ENCODE results near the gene HERC3. TPM values are rescaled to one million over a fixed set of nuclear protein-coding genes. Genes with fewer than 3 reads are reported as not detected.

HERC3 gene
- total and polyA plus RNA-seq, 10 of the 15 experiments (the other 5 are each of a cell fraction or from before 2014, with no cell fraction given) = 0.52 to 18.2 (median 2.8) TPM

DNA sequence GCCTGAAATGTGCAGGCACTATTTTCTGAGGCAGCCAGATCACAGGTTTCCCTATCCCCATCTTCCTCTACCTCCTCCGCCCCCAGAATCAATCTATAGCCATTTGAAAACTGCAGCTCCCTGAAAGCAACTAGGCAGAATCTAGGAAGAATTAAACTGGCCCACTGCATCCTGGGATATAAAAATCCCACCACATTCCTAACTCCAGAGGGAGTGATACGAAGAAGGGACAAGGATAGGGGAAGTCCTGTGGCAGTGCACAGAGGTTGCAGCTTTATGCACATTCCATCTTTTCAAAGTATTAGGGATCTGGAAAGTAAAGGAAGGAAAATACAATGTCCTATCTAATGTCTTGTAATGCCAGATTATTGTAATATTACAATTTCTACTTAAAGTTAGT, 18.3 kb upstream of the HERC3 start:
- Histone ChIP-seq H3K79me2 (ENCODE audit: control insufficient read depth, insufficient read depth, low read length) (no peaks in the 10 kb centered on the region), H3K9me3 (replicated peaks; ENCODE audit: control insufficient read depth, insufficient read depth, low read length) (no peaks in the 10 kb centered on the region), H3K4me3 (no peak overlapping the region), H3K27me3 (replicated peaks in 1 of 2; ENCODE audit: control insufficient read depth in 2 of 2, insufficient read depth in 2 of 2, low read length in 1 of 2) (no peaks in the 10 kb centered on the region), H3K27ac (ENCODE audit: control insufficient read depth, insufficient read depth) (no peak overlapping the region), H2AFZ (ENCODE audit: control insufficient read depth, low read depth, low read length) (no peak overlapping the region), H4K20me1 (ENCODE audit: control insufficient read depth, insufficient read depth) (no peaks in the 10 kb centered on the region), H3K36me3 (ENCODE audit: control insufficient read depth in 2 of 2, insufficient read depth in 2 of 2, low read length in 1 of 2) (no peaks in the 10 kb centered on the region), H3K9ac (ENCODE audit: control insufficient read depth, insufficient read depth, low read length) (no peak overlapping the region), H3K4me2 (ENCODE audit: control insufficient read depth, insufficient read depth) (no peak overlapping the region), H3K4me1 (ENCODE audit: control insufficient read depth, insufficient read depth, low read length) (no peaks in the 10 kb centered on the region)
- ChIA-PET RAD21 (ENCODE audit: unreplicated experiment) (no interaction called here), CTCF (interaction anchor here (0.7 kb wide), 1 partner anchor 224 kb away, joined by 3 read pairs; no protein-coding TSS in a partner anchor), POLR2A (no interaction called here), SMC1A (ENCODE audit: uncharacterized antibody, unreplicated experiment) (no interaction called here)
- BruUV-seq (replicated peaks) = no TSS peak
- no peak for ATAC-seq
- 56% methylated on average over 2 of the region's 2 CpGs for WGBS (ENCODE audit: insufficient coverage, insufficient replicate concordance, low lambda C conversion rate, missing lambda C conversion rate)
- intact Hi-C loops (cut with micrococcal nuclease; ENCODE audit: unreplicated experiment) (no loop called here), in situ Hi-C loops (cut with MboI) (no loop called here)
- no peak for DNase-seq (ENCODE audit: low read depth, low spot score)
- TF ChIP-seq IKZF2 (IDR thresholded peaks at IDR 0.05) (no peak), BCL11A (IDR thresholded peaks at IDR 0.05; ENCODE audit: low read depth, low read length) (no peak), NFYA (IDR thresholded peaks at IDR 0.05; ENCODE audit: borderline replicate concordance, low read depth, low read length) (no peak), PAX5 (IDR thresholded peaks at IDR 0.05; ENCODE audit: borderline replicate concordance, low read depth, low read length) (no peak), ZNF274 (IDR thresholded peaks at IDR 0.05; ENCODE audit: insufficient read depth, insufficient read length) (no peak), EGR1 (IDR thresholded peaks at IDR 0.05; ENCODE audit: borderline replicate concordance in 1 of 2, low read depth in 2 of 2, low read length in 2 of 2) (no peak), NR2C2 (IDR thresholded peaks at IDR 0.05; ENCODE audit: borderline replicate concordance, control insufficient read depth, insufficient read length, low read depth) (no peak), HDAC6 (IDR thresholded peaks at IDR 0.05; ENCODE audit: unreplicated experiment) (no peak), SUPT20H (IDR thresholded peaks at IDR 0.05; ENCODE audit: borderline replicate concordance, control insufficient read depth, low read depth, low read length) (no peak), WRNIP1 (IDR thresholded peaks at IDR 0.05; ENCODE audit: borderline replicate concordance, low read depth, low read length) (no peak)
- TF ChIP-seq, protein P1, sequence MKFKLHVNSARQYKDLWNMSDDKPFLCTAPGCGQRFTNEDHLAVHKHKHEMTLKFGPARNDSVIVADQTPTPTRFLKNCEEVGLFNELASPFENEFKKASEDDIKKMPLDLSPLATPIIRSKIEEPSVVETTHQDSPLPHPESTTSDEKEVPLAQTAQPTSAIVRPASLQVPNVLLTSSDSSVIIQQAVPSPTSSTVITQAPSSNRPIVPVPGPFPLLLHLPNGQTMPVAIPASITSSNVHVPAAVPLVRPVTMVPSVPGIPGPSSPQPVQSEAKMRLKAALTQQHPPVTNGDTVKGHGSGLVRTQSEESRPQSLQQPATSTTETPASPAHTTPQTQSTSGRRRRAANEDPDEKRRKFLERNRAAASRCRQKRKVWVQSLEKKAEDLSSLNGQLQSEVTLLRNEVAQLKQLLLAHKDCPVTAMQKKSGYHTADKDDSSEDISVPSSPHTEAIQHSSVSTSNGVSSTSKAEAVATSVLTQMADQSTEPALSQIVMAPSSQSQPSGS (IDR thresholded peaks at IDR 0.05; ENCODE audit: low read length) = no peak
- TF ChIP-seq, protein P2, sequence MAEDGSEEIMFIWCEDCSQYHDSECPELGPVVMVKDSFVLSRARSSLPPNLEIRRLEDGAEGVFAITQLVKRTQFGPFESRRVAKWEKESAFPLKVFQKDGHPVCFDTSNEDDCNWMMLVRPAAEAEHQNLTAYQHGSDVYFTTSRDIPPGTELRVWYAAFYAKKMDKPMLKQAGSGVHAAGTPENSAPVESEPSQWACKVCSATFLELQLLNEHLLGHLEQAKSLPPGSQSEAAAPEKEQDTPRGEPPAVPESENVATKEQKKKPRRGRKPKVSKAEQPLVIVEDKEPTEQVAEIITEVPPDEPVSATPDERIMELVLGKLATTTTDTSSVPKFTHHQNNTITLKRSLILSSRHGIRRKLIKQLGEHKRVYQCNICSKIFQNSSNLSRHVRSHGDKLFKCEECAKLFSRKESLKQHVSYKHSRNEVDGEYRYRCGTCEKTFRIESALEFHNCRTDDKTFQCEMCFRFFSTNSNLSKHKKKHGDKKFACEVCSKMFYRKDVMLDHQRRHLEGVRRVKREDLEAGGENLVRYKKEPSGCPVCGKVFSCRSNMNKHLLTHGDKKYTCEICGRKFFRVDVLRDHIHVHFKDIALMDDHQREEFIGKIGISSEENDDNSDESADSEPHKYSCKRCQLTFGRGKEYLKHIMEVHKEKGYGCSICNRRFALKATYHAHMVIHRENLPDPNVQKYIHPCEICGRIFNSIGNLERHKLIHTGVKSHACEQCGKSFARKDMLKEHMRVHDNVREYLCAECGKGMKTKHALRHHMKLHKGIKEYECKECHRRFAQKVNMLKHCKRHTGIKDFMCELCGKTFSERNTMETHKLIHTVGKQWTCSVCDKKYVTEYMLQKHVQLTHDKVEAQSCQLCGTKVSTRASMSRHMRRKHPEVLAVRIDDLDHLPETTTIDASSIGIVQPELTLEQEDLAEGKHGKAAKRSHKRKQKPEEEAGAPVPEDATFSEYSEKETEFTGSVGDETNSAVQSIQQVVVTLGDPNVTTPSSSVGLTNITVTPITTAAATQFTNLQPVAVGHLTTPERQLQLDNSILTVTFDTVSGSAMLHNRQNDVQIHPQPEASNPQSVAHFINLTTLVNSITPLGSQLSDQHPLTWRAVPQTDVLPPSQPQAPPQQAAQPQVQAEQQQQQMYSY (CRISPR knock-in tag; IDR thresholded peaks at IDR 0.05) = no peak
- TF ChIP-seq, protein P3, sequence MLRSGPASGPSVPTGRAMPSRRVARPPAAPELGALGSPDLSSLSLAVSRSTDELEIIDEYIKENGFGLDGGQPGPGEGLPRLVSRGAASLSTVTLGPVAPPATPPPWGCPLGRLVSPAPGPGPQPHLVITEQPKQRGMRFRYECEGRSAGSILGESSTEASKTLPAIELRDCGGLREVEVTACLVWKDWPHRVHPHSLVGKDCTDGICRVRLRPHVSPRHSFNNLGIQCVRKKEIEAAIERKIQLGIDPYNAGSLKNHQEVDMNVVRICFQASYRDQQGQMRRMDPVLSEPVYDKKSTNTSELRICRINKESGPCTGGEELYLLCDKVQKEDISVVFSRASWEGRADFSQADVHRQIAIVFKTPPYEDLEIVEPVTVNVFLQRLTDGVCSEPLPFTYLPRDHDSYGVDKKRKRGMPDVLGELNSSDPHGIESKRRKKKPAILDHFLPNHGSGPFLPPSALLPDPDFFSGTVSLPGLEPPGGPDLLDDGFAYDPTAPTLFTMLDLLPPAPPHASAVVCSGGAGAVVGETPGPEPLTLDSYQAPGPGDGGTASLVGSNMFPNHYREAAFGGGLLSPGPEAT (IDR thresholded peaks at IDR 0.05; ENCODE audit: low read depth) = no peak
- no peak for FAIRE-seq
